Keratinocyte (primary cell): Measurements from ENCODE around the gene MED8. TPM values are rescaled to one million over a fixed set of nuclear protein-coding genes. Genes with fewer than 3 reads are reported as not detected.

Source experiments
- DNase-seq: peaks from one replicate; pipeline ENCODE4 v3.0.0-alpha.2; 2011; ENCODE audit warnings: low read depth, missing footprints, low spot score
- FAIRE-seq: peaks from 2 replicates; lab custom pipeline; 2011; peaks lifted over from hg19 to GRCh38; lab: Jason Lieb, UNC
- H2AFZ ChIP-seq: 2 replicates; pipeline ENCODE4 v1.6.0; 2012; ENCODE audit warnings: low read length, control low read depth, inconsistent platforms; ENCODE audit not compliant: control insufficient read depth
- H3K27ac ChIP-seq: 2 replicates; pipeline ENCODE4 v1.5.1; 2011; ENCODE audit warnings: low read length; ENCODE audit not compliant: control insufficient read depth, insufficient read depth
- H3K27me3 ChIP-seq: 3 replicates; pipeline ENCODE4 v1.6.0; 2011; ENCODE audit warnings: low read length; ENCODE audit not compliant: control insufficient read depth, insufficient read depth; ENCODE audit errors: extremely low read depth
- H3K36me3 ChIP-seq, 2 experiments: 2 replicates in 1 of 2; 3 replicates in 1 of 2; pipeline ENCODE4 v1.5.1; 2011; ENCODE audit warnings: low read length in 2 of 2, mild to moderate bottlenecking in 1 of 2; ENCODE audit not compliant: control insufficient read depth in 2 of 2, insufficient read depth in 2 of 2; ENCODE audit errors: extremely low read depth in 1 of 2
- H3K4me1 ChIP-seq: 3 replicates; pipeline ENCODE4 v1.5.1; 2011; ENCODE audit warnings: low read length; ENCODE audit not compliant: control insufficient read depth, insufficient read depth; ENCODE audit errors: extremely low read depth
- H3K4me2 ChIP-seq: 3 replicates; pipeline ENCODE4 v1.6.0; 2011; ENCODE audit warnings: low read depth, low read length; ENCODE audit not compliant: control insufficient read depth, insufficient read depth; ENCODE audit errors: extremely low read depth
- H3K4me3 ChIP-seq, 3 experiments: fragments of 200-600 bp in 1 of 3; sonication (generic) in 1 of 3; 2 replicates in 2 of 3; 3 replicates in 1 of 3; pipeline ENCODE4 v1.5.1; 2011 to 2016; ENCODE audit warnings: low read length in 3 of 3, mild to moderate bottlenecking in 3 of 3, control low read depth in 2 of 3, inconsistent platforms in 1 of 3, low read depth in 1 of 3, mixed read lengths in 1 of 3, mixed run types in 1 of 3, moderate library complexity in 1 of 3; ENCODE audit not compliant: control insufficient read depth in 2 of 3, insufficient read depth in 2 of 3; ENCODE audit errors: extremely low read depth in 1 of 3
- H3K79me2 ChIP-seq: 2 replicates; pipeline ENCODE4 v1.6.0; 2012; ENCODE audit warnings: low read length; ENCODE audit not compliant: control insufficient read depth, insufficient read depth
- H3K9ac ChIP-seq: 3 replicates; pipeline ENCODE4 v1.6.0; 2011; ENCODE audit warnings: low read length; ENCODE audit not compliant: control insufficient read depth, insufficient read depth; ENCODE audit errors: extremely low read depth
- H3K9me1 ChIP-seq: 3 replicates; pipeline ENCODE4 v1.6.0; 2011; ENCODE audit warnings: low read length; ENCODE audit not compliant: control insufficient read depth, insufficient read depth; ENCODE audit errors: extremely low read depth
- H3K9me3 ChIP-seq: 2 replicates; pipeline ENCODE4 v1.5.1; 2012; ENCODE audit warnings: low read depth, low read length; ENCODE audit not compliant: control insufficient read depth
- H4K20me1 ChIP-seq: 3 replicates; pipeline ENCODE4 v1.6.0; 2011; ENCODE audit warnings: low read length; ENCODE audit not compliant: control insufficient read depth, insufficient read depth; ENCODE audit errors: extremely low read depth
- CTCF ChIP-seq, 3 experiments: IDR thresholded peaks in 1 of 3; conservative IDR thresholded peaks in 1 of 3; optimal IDR thresholded peaks in 1 of 3; 2 replicates in 2 of 3; 3 replicates in 1 of 3; pipeline versions ENCODE3 to v1.5.1; 2011; ENCODE audit warnings: low read length in 3 of 3, mild to moderate bottlenecking in 3 of 3, moderate library complexity in 2 of 3, control low read depth in 1 of 3, inconsistent platforms in 1 of 3; ENCODE audit not compliant: insufficient read depth in 2 of 3; ENCODE audit errors: extremely low read depth in 1 of 3
- EZH2 ChIP-seq: IDR thresholded peaks from one replicate; pipeline ENCODE4 v1.6.1; 2012; ENCODE audit warnings: inconsistent platforms, mild to moderate bottlenecking, low read length, moderate library complexity
- dilution Hi-C: fragments of 300-500 bp; cut with MboI; formaldehyde crosslinking; loops from one replicate; pipeline ENCODE4 v1.7.0; 2020; ENCODE audit warnings: low sequenced_read_pairs; ENCODE audit not compliant: extremely low pct_ligation_motif_present
- polyA plus RNA-seq, 5 experiments: library from polyadenylated mRNA; depleted of rRNA in 3 of 5; stranded (reverse) in 3 of 5; stranded (forward) in 1 of 5; unstranded in 1 of 5; fragments of >200 nt; gene quantifications; 1 replicate in 1 of 5; 2 replicates in 3 of 5; 3 replicates in 1 of 5; pipeline versions ENCODE4 v1.2.1 to v1.2.3, GENCODE V29; 2011 to 2012; ENCODE audit warnings: missing spikeins in 2 of 5, low read depth in 1 of 5, low replicate concordance in 1 of 5

Gene MED8
- polyA plus RNA-seq, 1 donor (not counting 4 experiments of a cell fraction or from before 2014, with no cell fraction given) = 14.3 TPM

- H3K9me1 ChIP-seq = no peaks in the 10 kb centered on the region
- H3K79me2 ChIP-seq = no peaks in the 10 kb centered on the region
- no peaks in the 10 kb centered on the region for H3K27me3 ChIP-seq
- FAIRE-seq (no peak), DNase-seq (no peak)
- TF ChIP-seq EZH2 (no peak), CTCF (optimal IDR thresholded peaks at IDR 0.05 in 1 of 3, IDR thresholded peaks at IDR 0.05 in 1 of 3, conservative IDR thresholded peaks at IDR 0.05 in 1 of 3; ENCODE audit: extremely low read depth in 1 of 3, insufficient read depth in 2 of 3, low read length in 3 of 3) (no peak)
- no peaks in the 10 kb centered on the region for H4K20me1 ChIP-seq
- dilution Hi-C loops = no loop called here
- H3K4me1 ChIP-seq = peaks cover 16% of the 10 kb centered on the region
- H3K9ac ChIP-seq = peak overlapping the region; percentile 87
- H3K36me3 ChIP-seq = no peaks in the 10 kb centered on the region
- H2AFZ ChIP-seq = peak overlapping the region; percentile 93
- peak overlapping the region; percentile 41 to 80 (median 70) for H3K4me3 ChIP-seq
- peak overlapping the region; percentile 90 for H3K27ac ChIP-seq
- H3K4me2 ChIP-seq = peak overlapping the region; percentile 90
- H3K9me3 ChIP-seq = no peaks in the 10 kb centered on the region
Measured at GRCh38 chr1:43348809-43349593, 40.6 kb downstream of the MED8 start.

GRCh38 chr1:43348343-43348808, 41.2 kb downstream of the MED8 start:
- H3K27ac ChIP-seq = peak overlapping the region; percentile 90
- no peaks in the 10 kb centered on the region for H3K27me3 ChIP-seq
- no peaks in the 10 kb centered on the region for H3K9me1 ChIP-seq
- H4K20me1 ChIP-seq = no peaks in the 10 kb centered on the region
- H3K4me1 ChIP-seq = peaks cover 16% of the 10 kb centered on the region
- peak overlapping the region; percentile 78 for H2AFZ ChIP-seq
- H3K79me2 ChIP-seq = no peaks in the 10 kb centered on the region
- H3K9ac ChIP-seq = peak overlapping the region; percentile 87
- DNase-seq = no peak
- no peak for TF ChIP-seq CTCF (optimal IDR thresholded peaks at IDR 0.05 in 1 of 3, IDR thresholded peaks at IDR 0.05 in 1 of 3, conservative IDR thresholded peaks at IDR 0.05 in 1 of 3; ENCODE audit: extremely low read depth in 1 of 3, insufficient read depth in 2 of 3, low read length in 3 of 3)
- TF ChIP-seq EZH2 = no peak
- peak overlapping the region; percentile 90 for H3K4me2 ChIP-seq
- peak overlapping the region; percentile 41 to 80 (median 70) for H3K4me3 ChIP-seq
- dilution Hi-C loops = no loop called here
- no peaks in the 10 kb centered on the region for H3K9me3 ChIP-seq
- no peaks in the 10 kb centered on the region for H3K36me3 ChIP-seq
- peak; percentile 55 for FAIRE-seq
